CD4-positive, alpha-beta T cell (primary cell): Measurements from ENCODE around the gene ZNF446. TPM values are rescaled to one million over a fixed set of nuclear protein-coding genes. Genes with fewer than 3 reads are reported as not detected.

Experiments used
- ATAC-seq: fragments of 200-7000 bp; cut with Tn5 transposase; one replicate; pipeline ENCODE4 v1.10.0; 2022; ENCODE audit warnings: mild to moderate bottlenecking; ENCODE audit not compliant: poor library complexity
- CTCF ChIA-PET: fragments of 350-600 bp; sonication (Branson Sonifier 250); formaldehyde crosslinking; loops from one replicate; lab custom pipeline; 2021; ENCODE audit warnings: antibody characterized with exemption, inconsistent platforms; lab: Charles Lee
- POLR2A ChIA-PET: fragments of 350-600 bp; sonication (Branson Sonifier 250); formaldehyde crosslinking; loops from one replicate; lab custom pipeline; 2021; ENCODE audit warnings: antibody characterized with exemption, inconsistent platforms; lab: Charles Lee
- DNase-seq, 14 experiments: peaks; one replicate each; pipeline ENCODE4 v3.0.0-alpha.2; 2013 to 2020; ENCODE audit warnings: mixed read lengths in 2 of 14
- H3K27ac ChIP-seq, 2 donors: one replicate each; pipeline versions ENCODE4 v1.5.1 to v1.7.0; 2013; ENCODE audit warnings: low read length in 2 of 2, low read depth in 1 of 2, mild to moderate bottlenecking in 1 of 2
- H3K27me3 ChIP-seq, 2 experiments: 1 replicate in 1 of 2; 2 replicates in 1 of 2; pipeline versions ENCODE4 v1.6.1 to v1.7.0; 2013; ENCODE audit warnings: low read length in 2 of 2, control low read depth in 1 of 2, mild to moderate bottlenecking in 1 of 2, moderate library complexity in 1 of 2; ENCODE audit not compliant: insufficient read depth in 2 of 2, control insufficient read depth in 1 of 2
- H3K36me3 ChIP-seq: one replicate; pipeline ENCODE4 v1.6.1; 2013; ENCODE audit warnings: low read length, control low read depth; ENCODE audit not compliant: insufficient read depth
- H3K4me1 ChIP-seq: one replicate; pipeline ENCODE4 v1.6.1; 2013; ENCODE audit warnings: low read length, control low read depth; ENCODE audit not compliant: insufficient read depth
- H3K4me3 ChIP-seq: one replicate; pipeline ENCODE4 v1.5.1; 2013; ENCODE audit warnings: mild to moderate bottlenecking, low read length, moderate library complexity
- H3K9me3 ChIP-seq, 2 experiments: 1 replicate in 1 of 2; 2 replicates in 1 of 2; pipeline versions ENCODE4 v1.6.1 to v1.7.0; 2013; ENCODE audit warnings: low read length in 2 of 2, mild to moderate bottlenecking in 2 of 2, control low read depth in 1 of 2, moderate library complexity in 1 of 2; ENCODE audit not compliant: control insufficient read depth in 1 of 2, insufficient read depth in 1 of 2
- H3K27ac Mint-ChIP-seq: one replicate; pipeline ENCODE4 v1.8.0; 2020; ENCODE audit warnings: mixed read lengths
- H3K27me3 Mint-ChIP-seq: one replicate; pipeline ENCODE4 v1.8.0; 2021; ENCODE audit warnings: mixed read lengths
- H3K36me3 Mint-ChIP-seq: one replicate; pipeline ENCODE4 v1.8.0; 2021; ENCODE audit warnings: low read depth, mixed read lengths
- H3K4me1 Mint-ChIP-seq: one replicate; pipeline ENCODE4 v1.8.0; 2021; ENCODE audit warnings: low read depth, mixed read lengths
- H3K4me3 Mint-ChIP-seq: one replicate; pipeline ENCODE4 v1.8.0; 2020; ENCODE audit warnings: mild to moderate bottlenecking, mixed read lengths
- H3K9me3 Mint-ChIP-seq: one replicate; pipeline ENCODE4 v1.8.0; 2020; ENCODE audit warnings: mixed read lengths
- intact Hi-C, 2 experiments: fragments of 100-400 bp; cut with DNase I in 1 of 2; cut with micrococcal nuclease in 1 of 2; formaldehyde crosslinking; loops; one replicate each; pipeline versions ENCODE4 v1.15.1 to v1.9.0; 2023 to 2025; cut with DNase I, micrococcal nuclease
- total RNA-seq, 174 experiments: library from RNA in 2 of 174; stranded (reverse) in 2 of 174; gene quantifications; one replicate each; pipeline ENCODE4 v1.2.3 and lab custom pipeline; 2021 to 2026
- TF ChIP-seq, protein P1 (sequence below): fragments of 200-600 bp; IDR thresholded peaks from one replicate; pipeline ENCODE4 v1.8.0; 2022; ENCODE audit warnings: antibody characterized with exemption, mild to moderate bottlenecking

ZNF446 gene
- total RNA-seq, 2 experiments from 2014 or later: 13.6 to 14.6 TPM

DNA sequence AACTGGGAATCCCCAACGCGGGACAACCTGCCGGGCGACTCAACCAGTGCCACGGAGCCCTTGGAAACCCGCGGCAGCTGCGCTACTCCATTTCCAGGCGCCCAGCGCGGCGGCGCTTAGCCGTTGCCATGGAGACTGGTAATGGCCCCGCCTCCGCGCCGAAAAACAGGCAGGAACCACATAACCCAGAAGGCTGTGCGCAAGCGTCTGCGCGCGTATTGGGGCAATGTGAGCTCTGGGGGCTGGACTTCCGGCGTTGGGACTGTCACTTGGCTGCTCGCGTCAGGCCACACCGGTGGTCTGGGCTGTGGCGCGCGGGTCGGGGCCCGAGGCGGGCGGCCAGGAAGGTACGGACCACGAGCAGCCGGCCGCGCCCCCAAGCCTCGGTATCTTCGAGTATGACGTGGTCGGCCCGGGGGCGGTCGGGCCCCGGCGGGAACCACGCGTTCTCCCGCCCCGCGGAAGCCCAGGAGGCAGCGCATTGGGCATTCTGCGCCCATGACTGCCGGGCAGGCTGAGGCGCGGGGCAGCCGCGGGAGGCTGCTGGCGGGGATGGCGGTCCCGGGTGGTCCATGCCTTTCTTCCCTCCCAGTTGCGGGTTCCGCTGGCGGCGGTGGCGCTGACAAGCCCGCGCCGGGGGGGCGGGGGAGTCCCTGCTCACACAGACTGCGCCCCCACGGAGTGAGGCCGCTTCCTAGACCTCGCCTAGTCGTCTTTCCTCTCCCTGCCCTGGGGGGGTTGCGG lies 24.6 kb upstream of the ZNF446 start, which contains the start of gene ZNF324B:
Gene ZNF324B (plus strand): TSS at position 265 of the 744 bp plus-strand sequence. CDS start 2,080 bp downstream, outside the sequence.
- CTCF ChIA-PET: interaction anchor here (1.1 to 2.6 kb wide), 2 partner anchors 63 to 68 kb away, joined by 3 to 10 read pairs; partner anchors contain the start of gene ZBTB45
- peak within 1 kb of the TSS; percentile 66 for H3K4me3 ChIP-seq

DNA sequence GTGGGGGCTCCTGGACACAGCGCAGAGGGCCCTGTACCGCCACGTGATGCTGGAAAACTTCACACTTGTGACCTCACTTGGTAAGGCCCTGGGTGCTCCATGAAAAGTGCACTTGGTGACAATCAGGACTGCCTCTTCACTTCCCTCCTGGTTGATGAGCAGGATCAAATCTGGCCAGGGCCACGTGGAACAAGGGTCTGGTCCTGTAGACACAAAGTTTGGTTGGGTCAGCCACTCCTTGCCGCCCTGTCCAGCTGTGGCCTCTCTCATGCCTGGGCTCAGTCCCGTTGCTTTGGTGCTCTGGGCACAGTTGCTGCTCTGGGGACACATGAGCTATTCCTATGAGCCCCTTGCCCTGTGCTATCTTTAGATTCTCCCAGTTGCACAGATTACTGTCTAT lies 22.4 kb upstream of the ZNF446 start:
- ATAC-seq (no peak), DNase-seq (no peak)
- TF ChIP-seq, protein P1, sequence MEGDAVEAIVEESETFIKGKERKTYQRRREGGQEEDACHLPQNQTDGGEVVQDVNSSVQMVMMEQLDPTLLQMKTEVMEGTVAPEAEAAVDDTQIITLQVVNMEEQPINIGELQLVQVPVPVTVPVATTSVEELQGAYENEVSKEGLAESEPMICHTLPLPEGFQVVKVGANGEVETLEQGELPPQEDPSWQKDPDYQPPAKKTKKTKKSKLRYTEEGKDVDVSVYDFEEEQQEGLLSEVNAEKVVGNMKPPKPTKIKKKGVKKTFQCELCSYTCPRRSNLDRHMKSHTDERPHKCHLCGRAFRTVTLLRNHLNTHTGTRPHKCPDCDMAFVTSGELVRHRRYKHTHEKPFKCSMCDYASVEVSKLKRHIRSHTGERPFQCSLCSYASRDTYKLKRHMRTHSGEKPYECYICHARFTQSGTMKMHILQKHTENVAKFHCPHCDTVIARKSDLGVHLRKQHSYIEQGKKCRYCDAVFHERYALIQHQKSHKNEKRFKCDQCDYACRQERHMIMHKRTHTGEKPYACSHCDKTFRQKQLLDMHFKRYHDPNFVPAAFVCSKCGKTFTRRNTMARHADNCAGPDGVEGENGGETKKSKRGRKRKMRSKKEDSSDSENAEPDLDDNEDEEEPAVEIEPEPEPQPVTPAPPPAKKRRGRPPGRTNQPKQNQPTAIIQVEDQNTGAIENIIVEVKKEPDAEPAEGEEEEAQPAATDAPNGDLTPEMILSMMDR: no peak
- peak overlapping the region; percentile 80 for H3K4me3 Mint-ChIP-seq
- Histone ChIP-seq H3K27ac (no peak overlapping the region), H3K27me3 (peaks cover 4 to 9% of the 10 kb centered on the region in 2 experiments), H3K9me3 (peaks cover 6 to 8% of the 10 kb centered on the region in 2 experiments), H3K36me3 (peaks cover 21% of the 10 kb centered on the region), H3K4me3 (no peak overlapping the region), H3K4me1 (peaks cover 15% of the 10 kb centered on the region)
- H3K27ac Mint-ChIP-seq: no peak overlapping the region
- intact Hi-C loops: loop anchor here in 1 of 2 experiments (5.0 kb wide), 1 partner anchor 146 kb away; the partner anchor contains the start of gene ERVK3-1
- ChIA-PET POLR2A (interaction anchor here (1.1 kb wide), 1 partner anchor 14 kb away, joined by 3 read pairs; the partner anchor contains the start of gene ZNF132), CTCF (no interaction called here)
- peaks cover 2% of the 10 kb centered on the region for H3K9me3 Mint-ChIP-seq
- peaks cover 35% of the 10 kb centered on the region for H3K36me3 Mint-ChIP-seq
- H3K27me3 Mint-ChIP-seq: peaks cover 14% of the 10 kb centered on the region
- peaks cover 21% of the 10 kb centered on the region for H3K4me1 Mint-ChIP-seq

More for the DNA sequence above, 24.6 kb upstream of the ZNF446 start, which contains the start of gene ZNF324B:
- ATAC-seq (peak; percentile 97), DNase-seq (peak; percentile 92 to 98 (median 96))
- intact Hi-C loops: loop anchor here (1.0 to 5.0 kb wide), 5 partner anchors 11 to 144 kb away; partner anchors contain the start of genes ZNF132 (in 2 of the 2), ZNF584 (in 2 of the 2) and ERVK3-1 (in 1 of the 2)
- H3K36me3 Mint-ChIP-seq: peaks cover 30% of the 10 kb centered on the region
- peak within 1 kb of the TSS; percentile 63 for H3K27ac Mint-ChIP-seq
- Histone ChIP-seq H3K27ac (peak within 1 kb of the TSS in 1 of 2 donors; percentile 61), H3K36me3 (peaks cover 16% of the 10 kb centered on the region), H3K4me1 (peaks cover 15% of the 10 kb centered on the region), H3K27me3 (peaks cover 9 to 16% of the 10 kb centered on the region in 2 experiments), H3K9me3 (peaks cover 7 to 14% of the 10 kb centered on the region in 2 experiments)
- H3K4me1 Mint-ChIP-seq: peaks cover 21% of the 10 kb centered on the region
- peaks cover 28% of the 10 kb centered on the region for H3K27me3 Mint-ChIP-seq
- peaks cover 4% of the 10 kb centered on the region for H3K9me3 Mint-ChIP-seq
- POLR2A ChIA-PET: interaction anchor here (0.5 to 1.5 kb wide), 13 partner anchors 11 to 702 kb away, joined by 3 to 24 read pairs (median 3); partner anchors contain the start of genes TRIM28, ZNF132, ZNF497 and ZNF552
- TF ChIP-seq, protein P1: no peak
- H3K4me3 Mint-ChIP-seq: peak within 1 kb of the TSS; percentile 85

DNA sequence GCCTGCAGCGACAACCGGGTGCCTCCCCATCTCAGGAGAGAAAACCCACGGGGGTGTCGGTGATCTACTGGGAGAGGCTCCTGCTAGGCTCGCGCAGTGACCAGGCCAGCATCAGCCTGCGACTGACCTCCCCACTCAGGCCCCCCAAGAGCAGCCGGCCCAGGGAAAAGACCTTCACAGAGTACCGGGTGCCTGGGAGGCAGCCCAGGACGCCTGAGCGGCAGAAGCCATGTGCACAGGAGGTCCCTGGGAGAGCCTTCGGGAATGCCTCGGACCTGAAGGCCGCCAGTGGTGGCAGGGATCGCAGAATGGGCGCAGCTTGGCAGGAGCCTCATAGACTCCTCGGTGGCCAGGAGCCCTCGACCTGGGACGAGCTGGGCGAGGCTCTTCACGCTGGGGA lies 20.8 kb upstream of the ZNF446 start:
- H3K9me3 ChIP-seq: no peaks in the 10 kb centered on the region
- Mint-ChIP-seq H3K27me3 (peaks cover 4% of the 10 kb centered on the region), H3K9me3 (no peaks in the 10 kb centered on the region), H3K4me1 (peaks cover 21% of the 10 kb centered on the region), H3K36me3 (peaks cover 39% of the 10 kb centered on the region), H3K27ac (no peak overlapping the region), H3K4me3 (no peak overlapping the region)
- ATAC-seq: no peak
- no peaks in the 10 kb centered on the region for H3K27me3 ChIP-seq
- no peak for DNase-seq
- H3K4me3 ChIP-seq: no peak overlapping the region
- ChIA-PET POLR2A (no interaction called here), CTCF (no interaction called here)
- no peak overlapping the region for H3K27ac ChIP-seq
- intact Hi-C loops: no loop called here
- H3K4me1 ChIP-seq: peaks cover 15% of the 10 kb centered on the region
- peaks cover 21% of the 10 kb centered on the region for H3K36me3 ChIP-seq
- TF ChIP-seq, protein P1: no peak
